B cell (primary cell): ENCODE results near the gene JAG1. TPM values are rescaled to one million over a fixed set of nuclear protein-coding genes. Genes with fewer than 3 reads are reported as not detected.
"Not testable (repeated sequence)": the region's sequence is repeated elsewhere in the genome, so short reads cannot be mapped to it uniquely, and the experiment has no call there.

ENCODE experiments used
- ATAC-seq: fragments of 200-7000 bp; cut with Tn5 transposase; one replicate; pipeline ENCODE4 v1.10.0; 2021; ENCODE audit warnings: low read depth, mild to moderate bottlenecking, moderate number of reproducible peaks, moderate library complexity
- CTCF ChIA-PET: fragments of 350-600 bp; sonication (Branson Sonifier 250); formaldehyde crosslinking; loops from one replicate; lab custom pipeline; 2021; ENCODE audit warnings: antibody characterized with exemption, inconsistent platforms; lab: Charles Lee
- POLR2A ChIA-PET: fragments of 350-600 bp; sonication (Branson Sonifier 250); formaldehyde crosslinking; loops from one replicate; lab custom pipeline; 2021; ENCODE audit warnings: antibody characterized with exemption; lab: Charles Lee
- DNase-seq: peaks from one replicate; pipeline ENCODE4 v3.0.0; 2013
- H2AFZ ChIP-seq: 2 replicates; pipeline ENCODE4 v1.6.1; 2012; ENCODE audit warnings: mild to moderate bottlenecking, low read depth, low read length; ENCODE audit not compliant: insufficient read depth, poor library complexity, severe bottlenecking
- H3K27ac ChIP-seq, 2 donors: 1 replicate in 1 of 2; 2 replicates in 1 of 2; pipeline ENCODE4 v1.5.1; 2012 to 2013; ENCODE audit warnings: low read length in 2 of 2, mild to moderate bottlenecking in 2 of 2, moderate library complexity in 1 of 2
- H3K27me3 ChIP-seq, 4 experiments: fragments of 200-600 bp in 1 of 4; sonication (generic) in 1 of 4; replicated peaks in 1 of 4; 1 replicate in 2 of 4; 2 replicates in 2 of 4; pipeline versions ENCODE4 v1.6.1 to v1.7.0; 2013 to 2016; ENCODE audit warnings: low read length in 3 of 4, mild to moderate bottlenecking in 2 of 4, mixed read lengths in 1 of 4, moderate library complexity in 1 of 4; ENCODE audit not compliant: insufficient read depth in 4 of 4, control insufficient read depth in 3 of 4; ENCODE audit errors: control extremely low read depth in 1 of 4
- H3K36me3 ChIP-seq, 2 experiments: replicated peaks in 1 of 2; 1 replicate in 1 of 2; 2 replicates in 1 of 2; pipeline versions ENCODE4 v1.6.1 to v1.7.1; 2013; ENCODE audit warnings: low read length in 1 of 2; ENCODE audit not compliant: insufficient read depth in 2 of 2, control insufficient read depth in 1 of 2; ENCODE audit errors: control extremely low read depth in 1 of 2, extremely low read depth in 1 of 2
- H3K4me1 ChIP-seq, 2 donors: fragments of 200-600 bp in 1 of 2; sonication (generic) in 1 of 2; 1 replicate in 1 of 2; 2 replicates in 1 of 2; pipeline versions ENCODE4 v1.5.1 to v1.6.1; 2013 to 2017; ENCODE audit warnings: low read length in 2 of 2; ENCODE audit not compliant: control insufficient read depth in 2 of 2, insufficient read depth in 2 of 2
- H3K4me2 ChIP-seq: replicated peaks from 2 replicates; pipeline ENCODE3; 2012; ENCODE audit warnings: mild to moderate bottlenecking, low read depth, low read length; ENCODE audit not compliant: poor library complexity, severe bottlenecking
- H3K4me3 ChIP-seq, 5 experiments: fragments of 200-600 bp in 1 of 5; sonication (generic) in 1 of 5; 1 replicate in 3 of 5; 2 replicates in 2 of 5; pipeline versions ENCODE4 v1.5.1 to v1.7.0; 2011 to 2016; ENCODE audit warnings: low read length in 4 of 5, mild to moderate bottlenecking in 4 of 5, low read depth in 2 of 5, control low read depth in 1 of 5, moderate library complexity in 1 of 5; ENCODE audit not compliant: insufficient read depth in 1 of 5; ENCODE audit errors: control extremely low read depth in 1 of 5, extremely low read depth in 1 of 5
- H3K79me2 ChIP-seq: fragments of 200-600 bp; sonication (generic); one replicate; pipeline ENCODE4 v1.6.0; 2016; ENCODE audit warnings: low read length; ENCODE audit not compliant: control insufficient read depth, insufficient read depth
- H3K9ac ChIP-seq: fragments of 200-600 bp; sonication (generic); 2 replicates; pipeline ENCODE4 v1.6.1; 2017; ENCODE audit warnings: mild to moderate bottlenecking, low read length, moderate library complexity
- H3K9me3 ChIP-seq, 3 donors: one replicate each; pipeline versions ENCODE4 v1.6.1 to v1.7.1; 2013; ENCODE audit warnings: low read length in 2 of 3; ENCODE audit not compliant: control insufficient read depth in 2 of 3, insufficient read depth in 1 of 3; ENCODE audit errors: control extremely low read depth in 1 of 3
- H4K20me1 ChIP-seq: 2 replicates; pipeline ENCODE4 v1.6.0; 2012; ENCODE audit warnings: mild to moderate bottlenecking, low read length; ENCODE audit not compliant: insufficient read depth, control insufficient read depth, poor library complexity, severe bottlenecking
- H3K27ac Mint-ChIP-seq: one replicate; pipeline ENCODE4 v1.8.0; 2021; ENCODE audit warnings: mixed read lengths
- H3K27me3 Mint-ChIP-seq: one replicate; pipeline ENCODE4 v1.8.0; 2021; ENCODE audit warnings: mixed read lengths
- H3K4me1 Mint-ChIP-seq: one replicate; pipeline ENCODE4 v1.8.0; 2021; ENCODE audit warnings: mixed read lengths
- H3K4me3 Mint-ChIP-seq: one replicate; pipeline ENCODE4 v1.8.0; 2021; ENCODE audit warnings: mixed read lengths
- H3K9me3 Mint-ChIP-seq: one replicate; pipeline ENCODE4 v1.8.0; 2022; ENCODE audit warnings: mixed read lengths; ENCODE audit not compliant: insufficient read depth
- EZH2 ChIP-seq: IDR thresholded peaks from 2 replicates; pipeline ENCODE4 v1.6.1; 2012; ENCODE audit warnings: borderline replicate concordance, low read depth, mild to moderate bottlenecking, moderate library complexity, low read length; ENCODE audit not compliant: insufficient read depth, poor library complexity, severe bottlenecking
- WGBS: methylation state at CpG from one replicate; pipeline ENCODE4 v1.1.5; 2013; ENCODE audit warnings: missing lambda C conversion rate; ENCODE audit not compliant: insufficient coverage; 5-methylcytosine and 5-hydroxymethylcytosine counted together
- intact Hi-C: fragments of 100-400 bp; cut with micrococcal nuclease; formaldehyde crosslinking; loops from one replicate; pipeline ENCODE4 v1.10.0; 2022
- polyA plus RNA-seq: library from polyadenylated mRNA; depleted of rRNA; stranded (reverse); fragments of >200 nt; gene quantifications from 2 replicates; pipeline ENCODE4 v1.2.3, GENCODE V29; 2012
- total RNA-seq, 2 donors: library from RNA; stranded (reverse); fragments of 120-200 nt in 1 of 2; gene quantifications; 1 replicate in 1 of 2; 2 replicates in 1 of 2; pipeline versions ENCODE4 v1.2.3 to v1.2.4, GENCODE V29; 2013 to 2022
- TF ChIP-seq, protein P1 (sequence below): fragments of 200-600 bp; IDR thresholded peaks from one replicate; pipeline ENCODE4 v1.8.0; 2022; ENCODE audit warnings: antibody characterized with exemption, mild to moderate bottlenecking

JAG1 gene
- total and polyA plus RNA-seq, 2 donors (not counting 1 experiment from before 2014, with no cell fraction given), result not detected

- intact Hi-C loops, result no loop called here
Observed at GRCh38 chr20:10618611-10619245, 55.1 kb downstream of the JAG1 start.

DNA sequence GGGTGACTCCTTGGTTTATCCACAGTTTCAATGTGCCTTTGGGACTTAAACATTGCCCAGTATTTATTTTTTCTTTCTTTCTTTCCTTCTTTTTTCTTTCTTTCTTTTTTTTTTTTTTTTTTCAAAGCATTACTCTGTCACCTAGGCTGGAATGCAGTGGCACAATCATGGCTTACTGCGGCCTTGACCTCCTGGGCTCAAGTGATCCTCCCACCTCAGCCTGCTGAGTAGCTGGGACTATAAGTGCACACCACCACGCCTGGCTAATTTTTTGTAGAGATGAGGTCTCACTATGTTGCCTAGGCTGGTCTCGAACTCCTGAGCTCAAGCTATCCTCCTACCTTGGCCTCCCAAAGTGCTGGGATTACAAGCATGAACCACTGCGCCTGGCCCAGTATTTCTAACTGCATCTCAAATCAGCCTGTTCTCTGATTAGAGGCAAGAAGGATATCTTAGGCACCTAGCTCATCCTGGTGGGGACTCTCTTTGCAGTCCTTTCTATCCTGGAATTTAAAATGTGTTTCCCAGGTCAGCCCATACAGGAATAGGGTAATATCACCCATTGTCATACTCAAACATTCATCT lies 56.2 kb downstream of the JAG1 start:
- H3K4me1 Mint-ChIP-seq, result not testable (repeated sequence)

More at GRCh38 chr20:10618611-10619245, 55.1 kb downstream of the JAG1 start:
- CTCF ChIA-PET, result no interaction called here
- ATAC-seq, result no peak
- no peak for DNase-seq
- no peak overlapping the region for H3K4me3 Mint-ChIP-seq
- Histone ChIP-seq H4K20me1 (no peaks in the 10 kb centered on the region), H2AFZ (no peak overlapping the region), H3K4me1 (no peaks in the 10 kb centered on the region), H3K36me3 (no peaks in the 10 kb centered on the region), H3K79me2 (no peaks in the 10 kb centered on the region), H3K4me3 (no peak overlapping the region), H3K27me3 (no peaks in the 10 kb centered on the region), H3K9me3 (no peaks in the 10 kb centered on the region), H3K9ac (no peak overlapping the region), H3K27ac (no peak overlapping the region), H3K4me2 (no peak overlapping the region)
- H3K27me3 Mint-ChIP-seq, result no peaks in the 10 kb centered on the region
- no peaks in the 10 kb centered on the region for H3K9me3 Mint-ChIP-seq
- H3K4me1 Mint-ChIP-seq, result no peaks in the 10 kb centered on the region
- no peak overlapping the region for H3K27ac Mint-ChIP-seq
- no CpG with 5 or more reads among the region's 6 CpGs for WGBS
- TF ChIP-seq, protein P1, sequence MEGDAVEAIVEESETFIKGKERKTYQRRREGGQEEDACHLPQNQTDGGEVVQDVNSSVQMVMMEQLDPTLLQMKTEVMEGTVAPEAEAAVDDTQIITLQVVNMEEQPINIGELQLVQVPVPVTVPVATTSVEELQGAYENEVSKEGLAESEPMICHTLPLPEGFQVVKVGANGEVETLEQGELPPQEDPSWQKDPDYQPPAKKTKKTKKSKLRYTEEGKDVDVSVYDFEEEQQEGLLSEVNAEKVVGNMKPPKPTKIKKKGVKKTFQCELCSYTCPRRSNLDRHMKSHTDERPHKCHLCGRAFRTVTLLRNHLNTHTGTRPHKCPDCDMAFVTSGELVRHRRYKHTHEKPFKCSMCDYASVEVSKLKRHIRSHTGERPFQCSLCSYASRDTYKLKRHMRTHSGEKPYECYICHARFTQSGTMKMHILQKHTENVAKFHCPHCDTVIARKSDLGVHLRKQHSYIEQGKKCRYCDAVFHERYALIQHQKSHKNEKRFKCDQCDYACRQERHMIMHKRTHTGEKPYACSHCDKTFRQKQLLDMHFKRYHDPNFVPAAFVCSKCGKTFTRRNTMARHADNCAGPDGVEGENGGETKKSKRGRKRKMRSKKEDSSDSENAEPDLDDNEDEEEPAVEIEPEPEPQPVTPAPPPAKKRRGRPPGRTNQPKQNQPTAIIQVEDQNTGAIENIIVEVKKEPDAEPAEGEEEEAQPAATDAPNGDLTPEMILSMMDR, result no peak
- no peak for TF ChIP-seq EZH2
- POLR2A ChIA-PET, result no interaction called here

More for the DNA sequence above, 56.2 kb downstream of the JAG1 start:
- H3K4me1 ChIP-seq, H3K9me3 ChIP-seq, H3K27ac ChIP-seq, H3K27ac Mint-ChIP-seq, H3K9me3 Mint-ChIP-seq, H3K79me2 ChIP-seq, DNase-seq, POLR2A ChIA-PET, ATAC-seq, H2AFZ ChIP-seq, H4K20me1 ChIP-seq, H3K4me3 ChIP-seq, H3K27me3 Mint-ChIP-seq, H3K9ac ChIP-seq, H3K4me2 ChIP-seq, H3K4me3 Mint-ChIP-seq, H3K27me3 ChIP-seq, CTCF ChIA-PET, H3K36me3 ChIP-seq, intact Hi-C loops: not testable (repeated sequence)
- WGBS, result 94% methylated on average over 2 of the region's 4 CpGs
